ENCODE data around the gene MYD88.

MYD88 gene

DNA sequence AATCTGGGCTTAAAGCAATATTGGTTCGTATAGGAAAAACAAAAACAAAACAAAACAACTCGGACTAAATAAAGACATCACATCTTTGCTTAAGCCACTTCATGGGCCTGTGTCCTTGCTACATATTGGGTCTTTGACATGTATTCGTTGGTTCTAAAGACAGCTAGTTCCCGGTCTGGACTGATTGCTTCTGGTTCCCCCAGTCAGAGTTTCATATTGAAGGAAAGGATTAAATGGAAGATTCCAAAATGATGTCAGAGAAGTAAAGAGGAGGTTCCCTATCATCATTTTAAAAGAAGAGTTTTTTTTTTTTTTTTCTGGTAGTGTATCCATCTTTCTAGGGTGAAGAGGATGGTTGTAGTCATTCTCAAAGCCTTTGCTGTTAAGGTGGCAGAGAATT, 29.1 kb downstream of the MYD88 start:
- TF ChIP-seq TCF12 (IDR thresholded peaks at IDR 0.05; ENCODE audit: low read depth) = no peak
- TF ChIP-seq, protein P1, sequence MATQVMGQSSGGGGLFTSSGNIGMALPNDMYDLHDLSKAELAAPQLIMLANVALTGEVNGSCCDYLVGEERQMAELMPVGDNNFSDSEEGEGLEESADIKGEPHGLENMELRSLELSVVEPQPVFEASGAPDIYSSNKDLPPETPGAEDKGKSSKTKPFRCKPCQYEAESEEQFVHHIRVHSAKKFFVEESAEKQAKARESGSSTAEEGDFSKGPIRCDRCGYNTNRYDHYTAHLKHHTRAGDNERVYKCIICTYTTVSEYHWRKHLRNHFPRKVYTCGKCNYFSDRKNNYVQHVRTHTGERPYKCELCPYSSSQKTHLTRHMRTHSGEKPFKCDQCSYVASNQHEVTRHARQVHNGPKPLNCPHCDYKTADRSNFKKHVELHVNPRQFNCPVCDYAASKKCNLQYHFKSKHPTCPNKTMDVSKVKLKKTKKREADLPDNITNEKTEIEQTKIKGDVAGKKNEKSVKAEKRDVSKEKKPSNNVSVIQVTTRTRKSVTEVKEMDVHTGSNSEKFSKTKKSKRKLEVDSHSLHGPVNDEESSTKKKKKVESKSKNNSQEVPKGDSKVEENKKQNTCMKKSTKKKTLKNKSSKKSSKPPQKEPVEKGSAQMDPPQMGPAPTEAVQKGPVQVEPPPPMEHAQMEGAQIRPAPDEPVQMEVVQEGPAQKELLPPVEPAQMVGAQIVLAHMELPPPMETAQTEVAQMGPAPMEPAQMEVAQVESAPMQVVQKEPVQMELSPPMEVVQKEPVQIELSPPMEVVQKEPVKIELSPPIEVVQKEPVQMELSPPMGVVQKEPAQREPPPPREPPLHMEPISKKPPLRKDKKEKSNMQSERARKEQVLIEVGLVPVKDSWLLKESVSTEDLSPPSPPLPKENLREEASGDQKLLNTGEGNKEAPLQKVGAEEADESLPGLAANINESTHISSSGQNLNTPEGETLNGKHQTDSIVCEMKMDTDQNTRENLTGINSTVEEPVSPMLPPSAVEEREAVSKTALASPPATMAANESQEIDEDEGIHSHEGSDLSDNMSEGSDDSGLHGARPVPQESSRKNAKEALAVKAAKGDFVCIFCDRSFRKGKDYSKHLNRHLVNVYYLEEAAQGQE (IDR thresholded peaks at IDR 0.05; ENCODE audit: low read depth) = no peak
- no peak for TF ChIP-seq CEBPB (IDR thresholded peaks at IDR 0.05)
- no peak for TF ChIP-seq YY1 (IDR thresholded peaks at IDR 0.05; ENCODE audit: low read depth)
- TF ChIP-seq RAD21 (IDR thresholded peaks at IDR 0.05; ENCODE audit: low read depth) = no peak
- no peak for TF ChIP-seq ZBTB7A (IDR thresholded peaks at IDR 0.05; ENCODE audit: low read depth)
- no peak for TF ChIP-seq USF1 (IDR thresholded peaks at IDR 0.05)
- TF ChIP-seq EP300 (IDR thresholded peaks at IDR 0.05; ENCODE audit: borderline replicate concordance) = no peak
- TF ChIP-seq TEAD4 (IDR thresholded peaks at IDR 0.05) = no peak
- no peak for TF ChIP-seq CREB1 (IDR thresholded peaks at IDR 0.05; ENCODE audit: low read depth)

DNA sequence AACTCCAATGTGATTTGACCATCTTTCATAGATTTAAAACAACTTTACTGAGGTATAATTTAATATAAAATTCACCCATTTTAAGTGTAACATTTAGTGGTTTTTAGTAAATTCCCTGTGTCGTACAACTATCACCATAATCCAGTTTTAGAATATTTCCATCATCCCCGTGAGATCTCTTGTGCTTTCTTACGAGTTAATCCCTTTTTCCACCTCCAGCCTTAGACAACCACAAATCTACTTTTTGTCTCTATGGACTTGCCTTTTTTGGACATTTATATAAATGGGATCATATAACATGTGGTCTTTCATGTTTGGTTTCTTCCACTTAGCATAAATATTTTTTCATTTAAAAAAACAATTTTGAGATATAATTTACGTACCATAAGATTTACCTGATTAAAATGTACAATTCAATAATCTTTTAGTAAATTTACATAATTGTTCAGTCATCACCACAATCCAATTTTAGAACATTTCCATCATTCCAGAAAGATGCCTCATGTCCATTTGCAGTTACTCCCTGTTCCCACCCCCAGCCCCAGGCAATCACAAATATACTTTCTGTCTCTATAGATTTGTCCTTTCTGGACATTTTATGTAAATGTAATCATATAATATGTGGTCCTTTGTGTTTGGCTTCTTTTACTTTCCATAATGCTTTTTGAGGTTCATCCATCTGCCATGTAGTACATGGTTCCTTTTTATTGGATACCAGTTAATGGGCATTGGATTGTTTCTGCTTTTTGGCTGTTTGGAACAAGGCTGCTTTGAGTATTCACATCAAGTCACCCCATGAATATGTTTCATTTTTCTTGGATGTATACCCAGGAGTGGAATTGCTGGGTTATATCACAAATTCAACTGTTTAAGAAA, 29.9 kb downstream of the MYD88 start:
- TF ChIP-seq CREB1 (IDR thresholded peaks at IDR 0.05; ENCODE audit: low read depth) (no peak), TEAD4 (IDR thresholded peaks at IDR 0.05) (no peak), NFIC (IDR thresholded peaks at IDR 0.05) (no peak), EGR1 (IDR thresholded peaks at IDR 0.05) (no peak), ZBTB7A (IDR thresholded peaks at IDR 0.05; ENCODE audit: low read depth) (no peak), TAF1 (IDR thresholded peaks at IDR 0.05; ENCODE audit: low read depth) (no peak), YY1 (IDR thresholded peaks at IDR 0.05; ENCODE audit: low read depth) (no peak), CEBPB (IDR thresholded peaks at IDR 0.05) (no peak), USF1 (IDR thresholded peaks at IDR 0.05) (no peak)
- TF ChIP-seq, protein P1 (IDR thresholded peaks at IDR 0.05; ENCODE audit: low read depth) = no peak
- TF ChIP-seq, protein P2, sequence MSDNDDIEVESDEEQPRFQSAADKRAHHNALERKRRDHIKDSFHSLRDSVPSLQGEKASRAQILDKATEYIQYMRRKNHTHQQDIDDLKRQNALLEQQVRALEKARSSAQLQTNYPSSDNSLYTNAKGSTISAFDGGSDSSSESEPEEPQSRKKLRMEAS (IDR thresholded peaks at IDR 0.05) = no peak

GRCh38 chr3:38169027-38169317, 30.5 kb downstream of the MYD88 start:
- no peak for TF ChIP-seq TCF12 (IDR thresholded peaks at IDR 0.05; ENCODE audit: low read depth)
- TF ChIP-seq FOXM1 (IDR thresholded peaks at IDR 0.05; ENCODE audit: borderline replicate concordance, low read depth) = no peak
- no peak for TF ChIP-seq ZBTB7A (IDR thresholded peaks at IDR 0.05; ENCODE audit: low read depth)
- no peak for TF ChIP-seq TAF1 (IDR thresholded peaks at IDR 0.05; ENCODE audit: low read depth)
- TF ChIP-seq YY1 (IDR thresholded peaks at IDR 0.05; ENCODE audit: low read depth) = no peak
- TF ChIP-seq TEAD4 (IDR thresholded peaks at IDR 0.05) = no peak
- TF ChIP-seq RAD21 (IDR thresholded peaks at IDR 0.05; ENCODE audit: low read depth) = no peak
- TF ChIP-seq EP300 (IDR thresholded peaks at IDR 0.05; ENCODE audit: borderline replicate concordance) = no peak
- no peak for TF ChIP-seq CREB1 (IDR thresholded peaks at IDR 0.05; ENCODE audit: low read depth)
- TF ChIP-seq, protein P1 (IDR thresholded peaks at IDR 0.05; ENCODE audit: low read depth) = no peak
- no peak for TF ChIP-seq CEBPB (IDR thresholded peaks at IDR 0.05)
- TF ChIP-seq, protein P2 (IDR thresholded peaks at IDR 0.05) = no peak
- TF ChIP-seq USF1 (IDR thresholded peaks at IDR 0.05) = no peak
- TF ChIP-seq NFIC (IDR thresholded peaks at IDR 0.05) = no peak
- no peak for TF ChIP-seq EGR1 (IDR thresholded peaks at IDR 0.05)

DNA sequence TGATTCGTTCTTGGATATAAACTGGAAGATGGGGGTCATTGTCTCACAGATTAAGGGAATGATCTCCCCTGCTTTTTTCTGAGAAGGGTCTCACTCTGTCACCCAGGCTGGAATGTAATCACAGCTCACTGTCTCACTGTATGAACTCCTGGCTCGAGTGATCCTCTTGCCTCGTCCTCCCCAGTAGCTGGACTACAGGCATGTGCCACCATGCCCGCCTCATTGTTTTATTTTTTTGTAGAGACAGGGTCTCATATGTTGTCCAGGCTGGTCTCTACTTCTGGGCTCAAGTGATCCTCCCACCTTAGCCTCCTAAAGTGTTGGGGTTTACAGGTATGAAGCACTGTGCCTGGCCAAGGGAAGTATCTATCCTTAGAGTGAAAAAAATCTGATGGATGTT, 32.3 kb downstream of the MYD88 start:
- TF ChIP-seq EGR1 (IDR thresholded peaks at IDR 0.05) (no peak), FOXM1 (IDR thresholded peaks at IDR 0.05; ENCODE audit: borderline replicate concordance, low read depth) (no peak), ZBTB7A (IDR thresholded peaks at IDR 0.05; ENCODE audit: low read depth) (no peak), NFIC (IDR thresholded peaks at IDR 0.05) (no peak), YY1 (IDR thresholded peaks at IDR 0.05; ENCODE audit: low read depth) (no peak), TAF1 (IDR thresholded peaks at IDR 0.05; ENCODE audit: low read depth) (no peak), CEBPB (IDR thresholded peaks at IDR 0.05) (no peak), TCF12 (IDR thresholded peaks at IDR 0.05; ENCODE audit: low read depth) (no peak), USF1 (IDR thresholded peaks at IDR 0.05) (no peak), EP300 (IDR thresholded peaks at IDR 0.05; ENCODE audit: borderline replicate concordance) (no peak), RAD21 (IDR thresholded peaks at IDR 0.05; ENCODE audit: low read depth) (no peak), CREB1 (IDR thresholded peaks at IDR 0.05; ENCODE audit: low read depth) (no peak), TEAD4 (IDR thresholded peaks at IDR 0.05) (no peak)
- TF ChIP-seq, protein P1 (IDR thresholded peaks at IDR 0.05; ENCODE audit: low read depth) = no peak
- TF ChIP-seq, protein P2 (IDR thresholded peaks at IDR 0.05) = no peak
